ENCODE measurements around the gene SLC38A10.

DNA sequence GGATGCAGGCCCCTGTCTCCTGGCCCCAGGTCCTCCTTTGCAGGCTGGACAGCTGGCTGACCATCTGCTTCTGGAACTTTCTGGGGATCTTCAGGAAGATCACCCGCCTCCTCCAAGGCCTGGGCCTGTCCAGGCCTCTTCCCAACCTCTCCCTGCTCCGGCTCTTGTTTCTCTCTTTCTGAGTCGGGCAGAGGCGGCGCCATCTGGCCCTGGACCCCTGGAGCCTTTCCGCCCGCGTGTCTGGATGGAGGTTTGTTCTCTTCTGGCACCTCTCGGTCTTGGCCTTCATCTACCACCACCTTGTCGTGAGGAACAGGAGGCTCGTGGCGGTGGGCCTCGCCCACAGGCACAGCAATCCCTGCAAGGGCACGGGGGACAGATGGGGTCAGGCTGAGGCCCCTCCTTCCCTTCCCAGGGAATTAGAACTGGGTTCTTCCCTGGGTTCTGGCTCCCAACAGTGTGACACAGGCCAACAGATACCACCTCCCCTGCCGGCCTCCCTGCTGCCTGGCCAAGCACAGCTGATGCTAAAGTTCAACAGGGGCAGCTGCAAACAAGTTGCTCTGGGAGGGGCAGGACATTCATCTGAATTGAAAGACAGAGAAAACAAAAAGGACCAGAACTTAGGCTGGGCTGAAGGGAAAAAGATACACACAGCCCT, 42.7 kb downstream of the SLC38A10 start:
- TF ChIP-seq, protein P1, sequence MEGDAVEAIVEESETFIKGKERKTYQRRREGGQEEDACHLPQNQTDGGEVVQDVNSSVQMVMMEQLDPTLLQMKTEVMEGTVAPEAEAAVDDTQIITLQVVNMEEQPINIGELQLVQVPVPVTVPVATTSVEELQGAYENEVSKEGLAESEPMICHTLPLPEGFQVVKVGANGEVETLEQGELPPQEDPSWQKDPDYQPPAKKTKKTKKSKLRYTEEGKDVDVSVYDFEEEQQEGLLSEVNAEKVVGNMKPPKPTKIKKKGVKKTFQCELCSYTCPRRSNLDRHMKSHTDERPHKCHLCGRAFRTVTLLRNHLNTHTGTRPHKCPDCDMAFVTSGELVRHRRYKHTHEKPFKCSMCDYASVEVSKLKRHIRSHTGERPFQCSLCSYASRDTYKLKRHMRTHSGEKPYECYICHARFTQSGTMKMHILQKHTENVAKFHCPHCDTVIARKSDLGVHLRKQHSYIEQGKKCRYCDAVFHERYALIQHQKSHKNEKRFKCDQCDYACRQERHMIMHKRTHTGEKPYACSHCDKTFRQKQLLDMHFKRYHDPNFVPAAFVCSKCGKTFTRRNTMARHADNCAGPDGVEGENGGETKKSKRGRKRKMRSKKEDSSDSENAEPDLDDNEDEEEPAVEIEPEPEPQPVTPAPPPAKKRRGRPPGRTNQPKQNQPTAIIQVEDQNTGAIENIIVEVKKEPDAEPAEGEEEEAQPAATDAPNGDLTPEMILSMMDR (conservative IDR thresholded peaks at IDR 0.05; ENCODE audit: low read length) = no peak
- TF ChIP-seq EZH2phosphoT487 (IDR thresholded peaks at IDR 0.05; ENCODE audit: borderline replicate concordance, low read depth, low read length) = no peak

All from OCI-LY7 (cell line).